Neutrophil (primary cell): ENCODE data around the gene GABRB2.
"Not testable (repeated sequence)": the region's sequence is repeated elsewhere in the genome, so short reads cannot be mapped to it uniquely, and the experiment has no call there.

Experiments used
- H3K27ac ChIP-seq: fragments of 200-600 bp; sonication (generic); 2 replicates; pipeline ENCODE4 v1.5.1; 2016; ENCODE audit warnings: mild to moderate bottlenecking, moderate library complexity
- H3K27me3 ChIP-seq: fragments of 200-600 bp; sonication (generic); 2 replicates; pipeline ENCODE4 v1.6.0; 2016; ENCODE audit warnings: mild to moderate bottlenecking
- H3K36me3 ChIP-seq: fragments of 200-600 bp; sonication (generic); 2 replicates; pipeline ENCODE4 v1.5.1; 2017
- H3K4me1 ChIP-seq, 2 experiments: fragments of 200-600 bp in 1 of 2; sonication (generic) in 1 of 2; 1 replicate in 1 of 2; 2 replicates in 1 of 2; pipeline versions ENCODE4 v1.5.1 to v1.6.1; 2013 to 2016; ENCODE audit warnings: low read depth in 1 of 2, low read length in 1 of 2, mild to moderate bottlenecking in 1 of 2, moderate library complexity in 1 of 2; ENCODE audit not compliant: control insufficient read depth in 1 of 2, insufficient read depth in 1 of 2
- H3K4me3 ChIP-seq, 2 experiments: fragments of 200-600 bp in 1 of 2; sonication (generic) in 1 of 2; 1 replicate in 1 of 2; 2 replicates in 1 of 2; pipeline ENCODE4 v1.5.1; 2013 to 2016; ENCODE audit warnings: low read depth in 1 of 2, low read length in 1 of 2, mild to moderate bottlenecking in 1 of 2, moderate library complexity in 1 of 2
- H3K9me3 ChIP-seq: fragments of 200-600 bp; sonication (generic); 2 replicates; pipeline ENCODE4 v1.5.1; 2016
- CTCF ChIP-seq: fragments of 200-600 bp; sonication (generic); IDR thresholded peaks from 2 replicates; pipeline ENCODE4 v1.5.1; 2016; ENCODE audit warnings: antibody characterized with exemption

The GABRB2 gene

GRCh38 chr5:161302559-161302958, 244.0 kb downstream of the GABRB2 start:
- TF ChIP-seq CTCF, result no peak
- Histone ChIP-seq H3K27me3 (no peaks in the 10 kb centered on the region), H3K36me3 (no peaks in the 10 kb centered on the region), H3K4me1 (no peaks in the 10 kb centered on the region), H3K4me3 (no peak overlapping the region), H3K27ac (no peak overlapping the region), H3K9me3 (no peaks in the 10 kb centered on the region)

DNA sequence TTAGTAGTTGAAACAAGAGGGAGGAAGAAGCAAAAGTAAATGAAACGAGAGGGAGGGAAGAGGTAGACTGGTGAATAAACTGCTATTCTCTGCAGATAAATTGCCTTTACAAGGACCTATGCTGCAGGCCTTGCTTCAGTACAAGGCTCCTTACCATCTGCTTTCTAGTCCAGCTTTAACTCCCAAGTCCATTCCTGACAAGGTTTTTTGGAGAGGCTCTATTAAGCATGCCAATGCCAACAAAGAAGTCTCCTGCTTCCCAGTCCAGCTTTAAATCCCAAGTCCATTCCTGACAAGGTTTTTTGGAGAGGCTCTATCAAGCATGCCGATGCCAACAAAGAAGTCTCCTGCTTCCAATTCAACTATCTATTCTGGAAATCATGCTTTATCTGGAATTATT, 244.9 kb downstream of the GABRB2 start:
- no peaks in the 10 kb centered on the region for H3K36me3 ChIP-seq
- H3K27me3 ChIP-seq, result no peaks in the 10 kb centered on the region
- H3K4me1 ChIP-seq, result no peaks in the 10 kb centered on the region
- H3K4me3 ChIP-seq, result no peak overlapping the region
- H3K9me3 ChIP-seq, result no peaks in the 10 kb centered on the region
- H3K27ac ChIP-seq, result no peak overlapping the region
- no peak for TF ChIP-seq CTCF

- H3K27me3 ChIP-seq, result no peaks in the 10 kb centered on the region
- H3K4me3 ChIP-seq, result no peak overlapping the region
- no peak for TF ChIP-seq CTCF
- H3K9me3 ChIP-seq, result no peaks in the 10 kb centered on the region
- H3K36me3 ChIP-seq, result no peaks in the 10 kb centered on the region
- no peak overlapping the region for H3K27ac ChIP-seq
- H3K4me1 ChIP-seq, result no peaks in the 10 kb centered on the region
Observed at GRCh38 chr5:161299053-161299452, 247.5 kb downstream of the GABRB2 start.

DNA sequence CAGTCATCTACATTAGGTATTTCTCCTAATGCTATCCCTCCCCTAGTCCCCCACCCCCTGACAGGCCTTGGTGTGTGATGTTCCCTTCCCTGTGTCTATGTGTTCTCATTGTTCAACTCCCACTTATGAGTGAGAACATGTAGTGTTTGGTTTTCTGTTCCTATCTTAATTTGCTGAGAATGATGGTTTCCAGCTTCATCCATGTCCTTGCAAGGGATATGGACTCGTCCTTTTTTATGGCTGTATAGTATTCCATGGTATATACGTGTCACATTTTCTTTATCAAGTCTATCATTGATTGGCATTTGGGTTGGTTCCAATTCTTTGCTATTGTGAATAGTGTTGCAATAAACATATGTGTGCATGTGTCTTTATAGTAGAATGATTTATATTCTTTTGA, 249.1 kb downstream of the GABRB2 start:
- not testable (repeated sequence) for H3K4me1 ChIP-seq, H3K9me3 ChIP-seq, H3K36me3 ChIP-seq, H3K27ac ChIP-seq, H3K27me3 ChIP-seq, H3K4me3 ChIP-seq

DNA sequence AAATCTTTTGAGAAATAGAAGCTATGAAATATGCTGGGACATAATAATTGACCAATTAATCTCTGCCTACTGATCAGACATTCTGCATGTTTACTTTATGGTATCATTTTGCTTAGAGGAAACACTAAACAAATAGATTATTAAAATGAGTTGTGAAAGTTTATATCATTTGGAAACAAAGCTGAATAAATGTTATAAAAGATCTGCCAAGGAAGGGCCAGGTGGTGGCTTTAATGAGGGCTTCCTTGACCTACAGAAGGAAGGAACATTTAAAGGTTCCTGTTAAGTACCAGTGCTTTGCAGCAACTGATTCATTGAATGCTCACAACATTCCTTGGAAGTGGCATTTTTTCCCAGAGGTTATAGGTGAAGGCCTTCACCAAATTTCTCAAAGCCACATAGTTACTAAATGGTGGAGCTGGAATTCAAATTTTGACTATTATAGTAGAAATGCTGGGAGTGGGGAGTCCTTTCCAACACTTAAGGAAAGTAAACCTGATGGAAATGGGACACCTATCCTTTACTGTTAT, 250.7 kb downstream of the GABRB2 start:
- Histone ChIP-seq H3K4me1 (no peaks in the 10 kb centered on the region), H3K9me3 (no peaks in the 10 kb centered on the region), H3K27ac (no peak overlapping the region), H3K27me3 (no peaks in the 10 kb centered on the region), H3K4me3 (no peak overlapping the region), H3K36me3 (no peaks in the 10 kb centered on the region)
- no peak for TF ChIP-seq CTCF

- H3K9me3 ChIP-seq, result no peaks in the 10 kb centered on the region
- no peaks in the 10 kb centered on the region for H3K36me3 ChIP-seq
- H3K27ac ChIP-seq, result no peak overlapping the region
- no peaks in the 10 kb centered on the region for H3K27me3 ChIP-seq
- no peak overlapping the region for H3K4me3 ChIP-seq
- H3K4me1 ChIP-seq, result no peaks in the 10 kb centered on the region
- TF ChIP-seq CTCF, result no peak
Observed at GRCh38 chr5:161288071-161288470, 258.5 kb downstream of the GABRB2 start.
